C4-2B (cell line): Measurements from ENCODE around the gene MCF2L.

ENCODE experiments used
- H3K27ac ChIP-seq: fragments of 450-650 bp; 2 replicates; pipeline ENCODE4 v1.5.1; 2017
- CTCF ChIP-seq: fragments of 450-650 bp; conservative IDR thresholded peaks from 2 replicates; pipeline ENCODE4 v1.5.1; 2017; ENCODE audit warnings: mild to moderate bottlenecking
- ZFX ChIP-seq: fragments of 450-650 bp; IDR thresholded peaks from 2 replicates; pipeline ENCODE4 v1.6.1; 2017

MCF2L gene

GRCh38 chr13:112994084-112994780, 25.2 kb downstream of the MCF2L start:
- no peak overlapping the region for H3K27ac ChIP-seq
- TF ChIP-seq ZFX (no peak), CTCF (no peak)

- TF ChIP-seq CTCF (no peak), ZFX (no peak)
- no peak overlapping the region for H3K27ac ChIP-seq
These were observed 25.9 kb downstream of the MCF2L start for GRCh38 chr13:112994781-112995355.

- TF ChIP-seq CTCF (no peak), ZFX (no peak)
- H3K27ac ChIP-seq: no peak overlapping the region
These were observed 26.6 kb downstream of the MCF2L start for GRCh38 chr13:112995395-112996191.

- TF ChIP-seq ZFX (no peak), CTCF (no peak)
- peak overlapping the region; percentile 46; the same call in 1 of the 2 replicates for H3K27ac ChIP-seq
These were observed 27.7 kb downstream of the MCF2L start for GRCh38 chr13:112996671-112997091.

GRCh38 chr13:112997188-112998130, 28.4 kb downstream of the MCF2L start:
- H3K27ac ChIP-seq: peak overlapping the region; percentile 46
- TF ChIP-seq ZFX: no peak
- TF ChIP-seq CTCF: no peak

- no peak overlapping the region for H3K27ac ChIP-seq
- TF ChIP-seq ZFX (no peak), CTCF (no peak)
These were observed 29.7 kb downstream of the MCF2L start for GRCh38 chr13:112998521-112999280.
